ENCODE results near the gene IRF4.

IRF4 gene

DNA sequence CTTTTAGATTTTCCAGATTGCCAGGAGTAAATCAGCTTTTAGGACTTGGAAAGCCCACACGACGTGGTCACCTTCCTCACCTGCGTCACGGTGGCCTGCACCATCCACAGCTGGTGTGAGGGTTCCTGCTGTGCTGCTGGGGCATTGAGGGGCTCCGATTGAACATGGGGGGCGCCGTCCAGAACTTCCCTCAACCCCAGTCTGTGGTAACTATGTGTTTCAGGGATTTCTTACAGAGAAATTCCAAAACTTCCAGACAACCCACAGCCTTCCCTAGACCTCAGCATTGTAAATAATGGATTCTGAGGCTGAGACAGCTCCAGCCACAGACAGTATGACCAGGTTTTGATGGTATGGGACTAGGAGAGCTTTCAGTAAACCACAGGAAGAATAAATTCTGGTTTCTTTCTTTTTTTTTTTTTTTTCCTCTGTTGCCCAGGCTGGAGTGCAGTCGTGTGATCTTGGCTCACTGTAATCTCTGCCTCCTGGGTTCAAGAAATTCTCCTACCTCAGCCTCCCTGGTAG is 46.7 kb upstream of the IRF4 start:
- no peak for DNase-seq
- H3K27ac Mint-ChIP-seq, result no peak overlapping the region
- no peak overlapping the region for H3K4me3 Mint-ChIP-seq
- peaks cover 93% of the 10 kb centered on the region for H3K9me3 Mint-ChIP-seq
- peaks cover 6% of the 10 kb centered on the region for H3K27me3 Mint-ChIP-seq (ENCODE audit: low read depth, poor library complexity)
- TF ChIP-seq, protein P1, sequence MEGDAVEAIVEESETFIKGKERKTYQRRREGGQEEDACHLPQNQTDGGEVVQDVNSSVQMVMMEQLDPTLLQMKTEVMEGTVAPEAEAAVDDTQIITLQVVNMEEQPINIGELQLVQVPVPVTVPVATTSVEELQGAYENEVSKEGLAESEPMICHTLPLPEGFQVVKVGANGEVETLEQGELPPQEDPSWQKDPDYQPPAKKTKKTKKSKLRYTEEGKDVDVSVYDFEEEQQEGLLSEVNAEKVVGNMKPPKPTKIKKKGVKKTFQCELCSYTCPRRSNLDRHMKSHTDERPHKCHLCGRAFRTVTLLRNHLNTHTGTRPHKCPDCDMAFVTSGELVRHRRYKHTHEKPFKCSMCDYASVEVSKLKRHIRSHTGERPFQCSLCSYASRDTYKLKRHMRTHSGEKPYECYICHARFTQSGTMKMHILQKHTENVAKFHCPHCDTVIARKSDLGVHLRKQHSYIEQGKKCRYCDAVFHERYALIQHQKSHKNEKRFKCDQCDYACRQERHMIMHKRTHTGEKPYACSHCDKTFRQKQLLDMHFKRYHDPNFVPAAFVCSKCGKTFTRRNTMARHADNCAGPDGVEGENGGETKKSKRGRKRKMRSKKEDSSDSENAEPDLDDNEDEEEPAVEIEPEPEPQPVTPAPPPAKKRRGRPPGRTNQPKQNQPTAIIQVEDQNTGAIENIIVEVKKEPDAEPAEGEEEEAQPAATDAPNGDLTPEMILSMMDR (IDR thresholded peaks at IDR 0.05), result no peak
- peaks cover 4% of the 10 kb centered on the region for H3K4me1 Mint-ChIP-seq
- H3K36me3 Mint-ChIP-seq (ENCODE audit: low read depth), result peaks cover 48% of the 10 kb centered on the region

DNA sequence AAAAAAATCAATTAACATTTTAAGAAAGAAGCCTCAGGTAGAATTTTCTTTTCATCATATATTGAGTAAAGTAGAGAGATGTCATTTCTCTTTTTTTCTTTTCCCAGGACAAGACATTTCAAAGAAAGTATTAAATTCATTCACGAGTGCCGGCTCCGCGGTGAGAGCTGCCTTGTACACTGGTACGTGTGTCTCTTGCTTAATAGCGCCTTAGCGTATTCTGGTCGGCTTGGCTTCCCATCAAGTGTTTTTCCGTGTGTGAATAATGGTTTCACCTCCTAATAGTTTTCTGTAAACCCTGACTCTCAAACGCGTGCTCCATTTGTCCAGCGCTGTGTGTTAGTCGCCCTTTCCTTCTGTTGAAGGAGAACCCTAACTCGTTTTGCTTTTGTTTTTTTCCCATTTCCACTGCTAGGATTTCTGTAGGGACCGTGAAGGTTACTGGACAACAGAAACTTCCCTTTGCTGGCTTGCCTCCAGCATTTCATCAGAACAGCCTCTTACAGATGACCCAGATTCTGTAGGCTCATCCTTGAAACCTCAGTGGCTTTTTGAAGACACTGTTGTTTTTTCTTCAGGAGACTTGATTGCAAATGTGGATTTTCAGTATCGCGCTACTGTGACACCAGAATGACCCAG is 45.7 kb upstream of the IRF4 start:
- DNase-seq, result no peak
- H3K4me3 Mint-ChIP-seq, result no peak overlapping the region
- H3K4me1 Mint-ChIP-seq, result peaks cover 4% of the 10 kb centered on the region
- peak overlapping the region; percentile 58 for H3K27ac Mint-ChIP-seq
- H3K9me3 Mint-ChIP-seq, result peaks cover 94% of the 10 kb centered on the region
- H3K36me3 Mint-ChIP-seq (ENCODE audit: low read depth), result peaks cover 45% of the 10 kb centered on the region
- TF ChIP-seq, protein P1 (IDR thresholded peaks at IDR 0.05), result no peak
- peaks cover 6% of the 10 kb centered on the region for H3K27me3 Mint-ChIP-seq (ENCODE audit: low read depth, poor library complexity)

DNA sequence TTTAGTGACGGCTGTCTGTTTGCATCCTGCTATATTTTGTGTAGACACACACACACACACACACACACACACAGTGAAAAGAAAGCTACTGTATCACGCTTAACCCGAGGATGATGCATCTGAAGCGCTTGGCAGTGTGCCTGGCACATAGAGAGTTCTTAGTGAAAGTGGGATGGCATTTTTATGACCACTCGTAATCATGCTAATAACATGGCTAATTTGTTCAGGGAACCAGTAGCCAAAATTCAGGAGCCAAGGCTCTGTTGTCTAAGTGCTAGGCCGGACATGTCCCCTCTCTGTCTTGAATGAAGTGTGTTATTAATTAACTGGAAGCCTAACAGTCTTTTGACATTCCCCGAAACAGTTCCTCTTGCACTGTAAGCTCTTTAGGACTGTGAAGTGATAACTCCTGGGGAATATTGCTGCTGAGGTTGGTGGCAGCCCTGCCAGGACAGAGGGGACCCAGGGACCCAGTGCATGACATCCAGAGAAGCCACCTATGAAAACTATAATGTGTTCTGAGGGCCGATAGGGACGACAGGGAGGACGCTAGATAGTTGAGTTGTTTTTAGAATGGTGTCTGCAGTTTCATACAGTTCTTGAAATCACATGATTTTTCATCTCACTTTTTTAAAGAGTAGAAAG is 45.0 kb upstream of the IRF4 start:
- Mint-ChIP-seq H3K27ac (peak overlapping the region; percentile 13), H3K4me3 (no peak overlapping the region), H3K4me1 (peaks cover 10% of the 10 kb centered on the region), H3K9me3 (peaks cover 97% of the 10 kb centered on the region), H3K36me3 (ENCODE audit: low read depth) (peaks cover 43% of the 10 kb centered on the region), H3K27me3 (ENCODE audit: low read depth, poor library complexity) (peaks cover 6% of the 10 kb centered on the region)
- no peak for DNase-seq
- TF ChIP-seq, protein P1 (IDR thresholded peaks at IDR 0.05), result no peak

DNA sequence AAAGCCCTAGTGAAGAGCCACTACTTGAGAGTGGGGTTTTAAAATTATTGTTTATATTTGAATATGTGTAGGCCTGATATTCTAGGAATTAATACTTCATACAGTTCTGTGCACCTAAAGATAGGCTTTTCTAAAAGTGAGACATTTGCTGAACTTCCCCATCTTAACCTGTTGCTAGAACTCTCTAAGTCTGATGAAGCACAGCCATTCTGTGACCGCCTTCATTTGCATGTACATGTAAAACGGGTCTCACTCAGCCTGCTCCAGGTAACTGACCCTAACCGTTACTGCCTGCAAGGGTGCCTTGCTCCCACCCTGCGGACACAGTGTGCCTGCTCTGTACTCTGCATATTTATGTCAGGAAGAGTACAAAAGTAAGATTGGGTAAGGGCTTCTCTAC is 44.3 kb upstream of the IRF4 start:
- Mint-ChIP-seq H3K4me1 (peaks cover 13% of the 10 kb centered on the region), H3K9me3 (peaks cover 97% of the 10 kb centered on the region), H3K27ac (no peak overlapping the region), H3K36me3 (ENCODE audit: low read depth) (peaks cover 43% of the 10 kb centered on the region), H3K27me3 (ENCODE audit: low read depth, poor library complexity) (peaks cover 6% of the 10 kb centered on the region), H3K4me3 (no peak overlapping the region)
- TF ChIP-seq, protein P1 (IDR thresholded peaks at IDR 0.05), result no peak
- no peak for DNase-seq

DNA sequence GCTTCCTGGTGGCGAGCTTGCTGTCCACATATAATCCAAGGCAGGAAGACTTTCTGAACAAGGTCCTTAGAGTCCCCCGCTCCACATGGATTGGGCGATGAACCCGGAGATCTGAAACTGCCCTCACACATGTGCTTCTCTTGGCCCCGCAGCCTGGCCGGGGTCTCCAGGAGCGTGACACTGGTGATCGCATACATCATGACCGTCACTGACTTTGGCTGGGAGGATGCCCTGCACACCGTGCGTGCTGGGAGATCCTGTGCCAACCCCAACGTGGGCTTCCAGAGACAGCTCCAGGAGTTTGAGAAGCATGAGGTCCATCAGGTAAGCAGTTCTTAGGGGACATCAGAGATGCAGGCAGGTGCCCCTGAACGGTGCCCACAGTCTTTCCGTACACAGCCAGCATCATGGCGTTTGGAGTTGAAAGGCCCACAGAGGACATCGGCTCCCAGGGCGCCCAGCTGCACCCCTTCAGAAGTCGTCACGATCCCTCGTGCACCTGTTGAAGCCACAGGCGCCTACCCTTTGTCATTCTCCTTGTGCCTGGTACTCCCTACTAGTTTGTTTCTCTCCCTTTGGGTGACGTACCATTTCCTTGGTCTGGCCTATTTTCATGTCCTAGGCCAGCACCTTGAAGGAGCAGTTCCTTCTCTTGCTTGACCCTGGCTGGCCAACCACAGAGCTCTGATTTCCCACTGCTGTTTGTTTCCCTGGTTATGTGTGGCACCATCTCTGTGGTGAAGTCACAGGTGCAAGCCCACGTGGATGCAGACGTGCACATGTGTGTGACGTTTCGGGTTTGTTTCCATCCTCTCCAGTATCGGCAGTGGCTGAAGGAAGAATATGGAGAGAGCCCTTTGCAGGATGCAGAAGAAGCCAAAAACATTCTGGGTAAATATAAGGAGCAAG is 43.3 kb upstream of the IRF4 start:
- Mint-ChIP-seq H3K4me3 (no peak overlapping the region), H3K4me1 (peaks cover 17% of the 10 kb centered on the region), H3K27me3 (ENCODE audit: low read depth, poor library complexity) (peaks cover 6% of the 10 kb centered on the region), H3K9me3 (peaks cover 96% of the 10 kb centered on the region), H3K27ac (no peak overlapping the region), H3K36me3 (ENCODE audit: low read depth) (peaks cover 43% of the 10 kb centered on the region)
- TF ChIP-seq, protein P1 (IDR thresholded peaks at IDR 0.05), result no peak
- DNase-seq, result no peak
